Measurements from ENCODE around the gene DDAH2.
A peak's percentile ranks its signal among the peaks of the same experiment; 100 is the strongest.

DDAH2 gene

GRCh38 chr6:31763619-31763940 lies 34.5 kb upstream of the DDAH2 start:
- no peak overlapping the region for H3K9ac ChIP-seq (ENCODE audit: low read depth, low read length, poor library complexity)
- peak overlapping the region; percentile 84 for H2BK15ac ChIP-seq (ENCODE audit: low read length)
- peak overlapping the region; percentile 89 for H3K23ac ChIP-seq (ENCODE audit: low read depth, low read length, poor library complexity)
- peaks cover 15 to 23% of the 10 kb centered on the region in 2 donors for H3K4me1 ChIP-seq (ENCODE audit: control insufficient read depth in 2 of 2, insufficient read depth in 1 of 2, low read depth in 1 of 2, low read length in 2 of 2)
- H2AFZ ChIP-seq (ENCODE audit: low read length), result peak overlapping the region; percentile 37
- H3K36me3 ChIP-seq (replicated peaks in 1 of 2; ENCODE audit: control insufficient read depth in 2 of 2, insufficient read depth in 2 of 2, low read length in 2 of 2), result peaks cover 13 to 65% of the 10 kb centered on the region in 2 donors
- H3K27me3 ChIP-seq (ENCODE audit: control insufficient read depth in 3 of 3, insufficient read depth in 3 of 3, low read depth in 1 of 3, low read length in 3 of 3), result no peaks in the 10 kb centered on the region
- no CpG with 5 or more reads among the region's 1 CpG for WGBS, 2 donors (ENCODE audit: extremely low coverage in 2 of 2, insufficient read length in 2 of 2, insufficient replicate concordance in 1 of 2)
- H4K8ac ChIP-seq (ENCODE audit: low read depth, low read length), result peak overlapping the region; percentile 97
- no peak overlapping the region for H4K91ac ChIP-seq (ENCODE audit: low read depth, low read length, poor library complexity)
- peak overlapping the region; percentile 93 for H3K4ac ChIP-seq (ENCODE audit: low read length)
- H3K79me1 ChIP-seq (ENCODE audit: low read depth, low read length), result no peaks in the 10 kb centered on the region
- H3K4me3 ChIP-seq (ENCODE audit: low read length in 2 of 2), result no peak overlapping the region
- peak overlapping the region; percentile 97 for H3K18ac ChIP-seq (ENCODE audit: low read length)
- H3K4me2 ChIP-seq (ENCODE audit: insufficient read depth, low read length, poor library complexity, severe bottlenecking), result peak overlapping the region; percentile 21
- H2BK120ac ChIP-seq (ENCODE audit: low read depth, low read length), result peak overlapping the region; percentile 63
- peak overlapping the region; percentile 96 for H2BK5ac ChIP-seq (ENCODE audit: low read length)
- DNase-seq (ENCODE audit: low spot score), result peak; percentile 71
- H3K27ac ChIP-seq (replicated peaks; ENCODE audit: low read length), result peak overlapping the region; percentile 86
- H3K9me3 ChIP-seq (replicated peaks in 1 of 2; ENCODE audit: control insufficient read depth in 2 of 2, insufficient read depth in 1 of 2, low read depth in 1 of 2, low read length in 2 of 2), result no peaks in the 10 kb centered on the region
- H3K14ac ChIP-seq (ENCODE audit: low read length), result no peak overlapping the region
- H2BK12ac ChIP-seq (ENCODE audit: low read length), result peak overlapping the region; percentile 77
- H2AK5ac ChIP-seq (ENCODE audit: low read depth, low read length), result peak overlapping the region; percentile 95

- Histone ChIP-seq H2BK12ac (ENCODE audit: low read length) (peak overlapping the region; percentile 95), H3K9me3 (replicated peaks in 1 of 2; ENCODE audit: control insufficient read depth in 2 of 2, insufficient read depth in 1 of 2, low read depth in 1 of 2, low read length in 2 of 2) (no peaks in the 10 kb centered on the region), H3K18ac (ENCODE audit: low read length) (peak overlapping the region; percentile 97), H3K27me3 (ENCODE audit: control insufficient read depth in 3 of 3, insufficient read depth in 3 of 3, low read depth in 1 of 3, low read length in 3 of 3) (no peaks in the 10 kb centered on the region), H2BK15ac (ENCODE audit: low read length) (peak overlapping the region; percentile 84), H4K91ac (ENCODE audit: low read depth, low read length, poor library complexity) (peak overlapping the region; percentile 95), H3K4me2 (ENCODE audit: insufficient read depth, low read length, poor library complexity, severe bottlenecking) (peak overlapping the region; percentile 21), H2AFZ (ENCODE audit: low read length) (peak overlapping the region; percentile 37), H3K27ac (replicated peaks; ENCODE audit: low read length) (peak overlapping the region; percentile 86), H2BK120ac (ENCODE audit: low read depth, low read length) (peak overlapping the region; percentile 63), H3K79me1 (ENCODE audit: low read depth, low read length) (no peaks in the 10 kb centered on the region), H2BK5ac (ENCODE audit: low read length) (peak overlapping the region; percentile 96), H3K9ac (ENCODE audit: low read depth, low read length, poor library complexity) (peak overlapping the region; percentile 75), H2AK5ac (ENCODE audit: low read depth, low read length) (peak overlapping the region; percentile 95), H3K23ac (ENCODE audit: low read depth, low read length, poor library complexity) (peak overlapping the region; percentile 89), H3K14ac (ENCODE audit: low read length) (peak overlapping the region; percentile 95), H3K4ac (ENCODE audit: low read length) (peak overlapping the region; percentile 93), H4K8ac (ENCODE audit: low read depth, low read length) (peak overlapping the region; percentile 97), H3K36me3 (replicated peaks in 1 of 2; ENCODE audit: control insufficient read depth in 2 of 2, insufficient read depth in 2 of 2, low read length in 2 of 2) (peaks cover 15 to 70% of the 10 kb centered on the region in 2 donors), H3K4me3 (ENCODE audit: low read length in 2 of 2) (no peak overlapping the region), H3K4me1 (ENCODE audit: control insufficient read depth in 2 of 2, insufficient read depth in 1 of 2, low read depth in 1 of 2, low read length in 2 of 2) (peaks cover 15 to 23% of the 10 kb centered on the region in 2 donors)
- DNase-seq (ENCODE audit: low spot score), result no peak
- WGBS, 2 donors (ENCODE audit: extremely low coverage in 2 of 2, insufficient read length in 2 of 2, insufficient replicate concordance in 1 of 2), result no CpG with 5 or more reads among the region's 8 CpGs
Measured at GRCh38 chr6:31762878-31763618, 33.9 kb upstream of the DDAH2 start.

- peak within 1 kb of the TSS; percentile 86 for H3K27ac ChIP-seq (replicated peaks; ENCODE audit: low read length)
- no peak within 1 kb of the TSS for H3K4me3 ChIP-seq (ENCODE audit: low read length in 2 of 2)
- DNase-seq (ENCODE audit: low spot score), result no peak
- H3K9ac ChIP-seq (ENCODE audit: low read depth, low read length, poor library complexity), result peak within 1 kb of the TSS; percentile 75
- H3K23ac ChIP-seq (ENCODE audit: low read depth, low read length, poor library complexity), result peak within 1 kb of the TSS; percentile 89
- H3K18ac ChIP-seq (ENCODE audit: low read length), result peak within 1 kb of the TSS; percentile 97
- peak within 1 kb of the TSS; percentile 63 for H2BK120ac ChIP-seq (ENCODE audit: low read depth, low read length)
- H4K91ac ChIP-seq (ENCODE audit: low read depth, low read length, poor library complexity), result peak within 1 kb of the TSS; percentile 95
- H3K27me3 ChIP-seq (ENCODE audit: control insufficient read depth in 3 of 3, insufficient read depth in 3 of 3, low read depth in 1 of 3, low read length in 3 of 3), result no peaks in the 10 kb centered on the region
- WGBS, 2 donors (ENCODE audit: extremely low coverage in 2 of 2, insufficient read length in 2 of 2, insufficient replicate concordance in 1 of 2), result no CpG with 5 or more reads among the region's 4 CpGs
- peak within 1 kb of the TSS; percentile 37 for H2AFZ ChIP-seq (ENCODE audit: low read length)
- H3K4me1 ChIP-seq (ENCODE audit: control insufficient read depth in 2 of 2, insufficient read depth in 1 of 2, low read depth in 1 of 2, low read length in 2 of 2), result peaks cover 15 to 23% of the 10 kb centered on the region in 2 donors
- peaks cover 15 to 77% of the 10 kb centered on the region in 2 donors for H3K36me3 ChIP-seq (replicated peaks in 1 of 2; ENCODE audit: control insufficient read depth in 2 of 2, insufficient read depth in 2 of 2, low read length in 2 of 2)
- H2BK5ac ChIP-seq (ENCODE audit: low read length), result peak within 1 kb of the TSS; percentile 96
- no peaks in the 10 kb centered on the region for H3K79me1 ChIP-seq (ENCODE audit: low read depth, low read length)
- peak within 1 kb of the TSS; percentile 95 for H3K14ac ChIP-seq (ENCODE audit: low read length)
- H2AK5ac ChIP-seq (ENCODE audit: low read depth, low read length), result peak within 1 kb of the TSS; percentile 95
- no peaks in the 10 kb centered on the region for H3K9me3 ChIP-seq (replicated peaks in 1 of 2; ENCODE audit: control insufficient read depth in 2 of 2, insufficient read depth in 1 of 2, low read depth in 1 of 2, low read length in 2 of 2)
- H3K4ac ChIP-seq (ENCODE audit: low read length), result peak within 1 kb of the TSS; percentile 93
- peak within 1 kb of the TSS; percentile 84 for H2BK15ac ChIP-seq (ENCODE audit: low read length)
- peak within 1 kb of the TSS; percentile 21 for H3K4me2 ChIP-seq (ENCODE audit: insufficient read depth, low read length, poor library complexity, severe bottlenecking)
- H2BK12ac ChIP-seq (ENCODE audit: low read length), result peak within 1 kb of the TSS; percentile 95
- peak within 1 kb of the TSS; percentile 97 for H4K8ac ChIP-seq (ENCODE audit: low read depth, low read length)
Measured at GRCh38 chr6:31762356-31762755, 33.3 kb upstream of the DDAH2 start, which contains the start of gene SAPCD1. SAPCD1 (plus strand) TSS chr6:31762656; CDS start chr6:31763055, 399 bp downstream.

GRCh38 chr6:31761343-31761742 lies 32.2 kb upstream of the DDAH2 start:
- Histone ChIP-seq H3K27ac (replicated peaks; ENCODE audit: low read length) (no peak overlapping the region), H3K9ac (ENCODE audit: low read depth, low read length, poor library complexity) (no peak overlapping the region), H3K18ac (ENCODE audit: low read length) (no peak overlapping the region), H4K8ac (ENCODE audit: low read depth, low read length) (no peak overlapping the region), H3K79me1 (ENCODE audit: low read depth, low read length) (no peaks in the 10 kb centered on the region), H3K4me3 (ENCODE audit: low read length in 2 of 2) (no peak overlapping the region), H3K4me2 (ENCODE audit: insufficient read depth, low read length, poor library complexity, severe bottlenecking) (no peak overlapping the region), H4K91ac (ENCODE audit: low read depth, low read length, poor library complexity) (no peak overlapping the region), H3K4ac (ENCODE audit: low read length) (no peak overlapping the region), H3K36me3 (replicated peaks in 1 of 2; ENCODE audit: control insufficient read depth in 2 of 2, insufficient read depth in 2 of 2, low read length in 2 of 2) (peaks cover 15 to 79% of the 10 kb centered on the region in 2 donors), H2AK5ac (ENCODE audit: low read depth, low read length) (no peak overlapping the region), H3K23ac (ENCODE audit: low read depth, low read length, poor library complexity) (no peak overlapping the region), H2BK15ac (ENCODE audit: low read length) (no peak overlapping the region), H2BK120ac (ENCODE audit: low read depth, low read length) (no peak overlapping the region), H3K27me3 (ENCODE audit: control insufficient read depth in 3 of 3, insufficient read depth in 3 of 3, low read depth in 1 of 3, low read length in 3 of 3) (no peaks in the 10 kb centered on the region), H3K9me3 (replicated peaks in 1 of 2; ENCODE audit: control insufficient read depth in 2 of 2, insufficient read depth in 1 of 2, low read depth in 1 of 2, low read length in 2 of 2) (no peaks in the 10 kb centered on the region), H3K14ac (ENCODE audit: low read length) (no peak overlapping the region), H2BK12ac (ENCODE audit: low read length) (no peak overlapping the region), H2AFZ (ENCODE audit: low read length) (no peak overlapping the region), H3K4me1 (ENCODE audit: control insufficient read depth in 2 of 2, insufficient read depth in 1 of 2, low read depth in 1 of 2, low read length in 2 of 2) (peaks cover 15 to 20% of the 10 kb centered on the region in 2 donors), H2BK5ac (ENCODE audit: low read length) (no peak overlapping the region)
- no CpG with 5 or more reads among the region's 8 CpGs for WGBS, 2 donors (ENCODE audit: extremely low coverage in 2 of 2, insufficient read length in 2 of 2, insufficient replicate concordance in 1 of 2)
- DNase-seq (ENCODE audit: low spot score), result no peak

Data from neuronal stem cell (in vitro differentiated cells).